GM18499 (cell line): ENCODE data around the gene OR9A2.
"Not testable (repeated sequence)": the region's sequence is repeated elsewhere in the genome, so short reads cannot be mapped to it uniquely, and the experiment has no call there.

ENCODE experiments used
- ATAC-seq: cut with Tn5 transposase; IDR thresholded peaks from one replicate; pipeline ENCODE4 v1.9.1; 2021; ENCODE audit warnings: moderate number of reproducible peaks; ENCODE audit not compliant: insufficient read depth, unreplicated experiment

Gene OR9A2

DNA sequence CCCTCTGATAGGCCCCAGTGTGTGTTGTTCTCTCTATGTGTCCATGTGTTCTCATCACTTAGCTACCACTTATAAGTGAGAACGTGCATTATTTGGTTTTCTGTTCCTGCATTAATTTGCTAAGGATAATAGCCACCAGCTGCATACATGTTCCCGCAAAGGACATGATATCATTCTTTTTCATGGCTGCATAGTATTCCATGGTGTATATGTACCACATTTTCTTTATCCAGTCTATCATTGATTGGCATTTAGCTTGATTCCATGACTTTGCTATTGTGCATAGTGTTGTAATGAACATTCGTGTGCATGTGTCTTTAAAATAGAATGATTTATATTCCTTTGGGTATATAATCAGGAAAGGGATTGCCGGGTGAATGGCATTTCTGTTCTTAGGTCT, 48.5 kb downstream of the OR9A2 start:
- not testable (repeated sequence) for ATAC-seq
